GM19452 (cell line): ENCODE data around the gene EDIL3.

ENCODE experiments used
- ATAC-seq: cut with Tn5 transposase; IDR thresholded peaks from one replicate; pipeline ENCODE4 v1.9.1; 2021; ENCODE audit not compliant: unreplicated experiment

The EDIL3 gene

GRCh38 chr5:83972909-83973308, 411.8 kb downstream of the EDIL3 start:
- no peak for ATAC-seq

DNA sequence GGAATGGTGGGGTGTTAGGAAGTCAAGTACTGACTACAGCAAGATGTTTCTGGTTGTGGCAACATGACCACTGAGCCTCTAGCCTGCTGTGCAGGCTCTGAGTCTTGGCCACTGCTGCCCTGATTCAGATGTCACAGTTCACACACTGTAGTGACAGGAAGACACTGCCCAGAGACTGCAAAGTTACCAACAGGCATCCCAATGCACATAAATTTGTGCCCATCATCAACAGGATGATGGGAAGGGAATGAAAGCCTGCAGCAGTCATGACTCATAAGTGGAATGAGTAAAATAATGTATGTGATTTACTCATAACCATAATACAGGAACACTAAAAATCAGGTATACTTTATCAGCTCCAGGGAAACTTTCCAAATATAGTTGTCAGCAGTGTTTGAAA, 412.4 kb downstream of the EDIL3 start:
- ATAC-seq = no peak

DNA sequence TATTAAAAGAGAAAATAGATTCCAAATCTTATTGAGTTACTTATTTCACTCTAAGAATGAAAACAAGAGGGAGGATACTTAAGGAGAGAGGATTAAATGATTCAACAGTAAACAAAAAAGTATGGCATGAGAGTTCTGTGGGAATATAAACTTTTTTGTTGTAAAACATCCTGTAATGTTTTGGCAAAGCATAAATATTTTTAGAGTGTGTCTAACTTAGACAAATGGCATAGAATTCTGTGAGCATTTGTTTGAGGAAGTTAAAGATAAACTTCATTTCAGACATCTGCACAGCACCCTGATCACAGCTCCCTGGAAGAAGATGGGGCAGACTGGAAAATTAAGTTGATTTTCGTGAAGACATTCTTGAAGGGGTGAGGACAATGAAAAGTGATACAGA, 417.3 kb downstream of the EDIL3 start:
- ATAC-seq = no peak

GRCh38 chr5:83965441-83965840, 419.2 kb downstream of the EDIL3 start:
- no peak for ATAC-seq

DNA sequence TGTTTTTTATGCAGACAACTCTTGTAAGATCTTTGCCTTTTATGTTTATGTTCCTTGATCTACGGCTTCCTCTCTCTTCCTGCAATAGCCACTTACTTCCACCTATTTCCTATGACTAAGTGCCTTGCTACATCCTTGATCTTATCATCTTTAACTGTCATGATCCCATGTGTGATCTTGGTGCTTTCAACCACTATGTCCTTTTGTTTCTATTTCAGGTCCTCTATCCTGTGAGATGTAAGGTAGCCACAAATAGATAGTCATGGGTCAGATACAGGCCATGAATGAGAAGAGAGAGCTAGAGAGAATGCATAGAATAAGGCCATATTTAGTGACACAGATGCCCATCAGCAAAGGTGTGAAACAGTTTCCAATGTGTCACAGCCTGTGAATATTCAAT, 420.4 kb downstream of the EDIL3 start:
- no peak for ATAC-seq

DNA sequence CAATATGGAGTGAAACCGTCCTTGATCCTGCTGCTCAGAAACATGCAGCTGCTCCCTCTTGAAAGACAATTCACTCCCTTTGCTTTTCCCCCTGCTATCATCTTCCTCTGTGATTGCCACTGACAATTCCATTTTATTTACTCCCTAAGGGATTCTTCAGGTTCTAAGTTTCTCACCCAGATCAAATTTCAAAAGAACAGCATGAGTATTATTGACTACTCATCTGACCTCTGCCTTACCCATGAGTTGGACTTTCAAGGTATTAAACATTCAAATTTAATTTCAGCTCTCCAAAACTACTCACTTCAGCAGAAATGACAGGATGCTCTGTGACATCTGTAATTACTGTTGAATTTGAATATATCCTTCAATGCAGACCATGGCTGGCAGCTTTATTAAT, 427.5 kb downstream of the EDIL3 start:
- no peak for ATAC-seq

GRCh38 chr5:83956386-83956785, 428.3 kb downstream of the EDIL3 start:
- ATAC-seq = no peak

- no peak for ATAC-seq
These were observed 428.8 kb downstream of the EDIL3 start for GRCh38 chr5:83955916-83956315.

DNA sequence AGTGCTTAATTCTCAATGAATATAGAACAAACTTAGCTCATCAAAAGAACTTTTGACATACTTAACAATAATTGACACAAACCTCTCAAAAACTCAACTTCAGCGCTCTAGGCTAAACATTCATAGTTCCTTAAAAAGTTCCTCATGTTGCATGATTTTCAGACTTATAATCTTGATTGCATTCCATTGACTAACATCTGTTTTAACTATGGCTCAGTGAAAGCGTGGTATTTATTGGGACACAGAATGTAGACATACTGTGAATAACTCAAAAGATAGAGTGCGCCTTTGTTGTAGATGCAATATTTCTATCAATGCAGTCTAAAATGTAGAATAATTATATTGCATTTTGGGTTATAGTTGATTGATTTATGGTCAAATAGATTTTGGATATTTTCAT, 436.9 kb downstream of the EDIL3 start:
- ATAC-seq = no peak

- no peak for ATAC-seq
These were observed 438.2 kb downstream of the EDIL3 start for GRCh38 chr5:83946516-83946915.

DNA sequence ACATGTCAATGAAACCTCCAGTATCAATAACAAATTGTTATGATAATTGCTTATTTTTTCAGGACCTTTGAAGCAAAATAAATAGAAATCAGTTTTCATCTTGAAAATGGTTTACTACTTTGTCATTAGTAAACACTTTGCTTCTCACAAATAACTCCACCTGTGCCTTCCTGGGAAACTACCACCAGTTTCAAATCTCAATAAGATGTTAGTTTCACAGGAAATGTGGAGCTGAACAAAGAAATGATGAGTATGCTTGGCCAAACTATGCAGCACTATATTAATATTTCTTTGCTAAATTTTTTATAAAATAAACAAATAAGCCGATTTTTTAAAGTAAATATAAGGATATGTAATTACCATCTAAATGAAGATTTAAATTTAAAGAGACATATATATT, 442.5 kb downstream of the EDIL3 start:
- no peak for ATAC-seq

GRCh38 chr5:83937837-83938236, 446.8 kb downstream of the EDIL3 start:
- no peak for ATAC-seq

- ATAC-seq = no peak
These were observed 452.7 kb downstream of the EDIL3 start for GRCh38 chr5:83931969-83932368.

DNA sequence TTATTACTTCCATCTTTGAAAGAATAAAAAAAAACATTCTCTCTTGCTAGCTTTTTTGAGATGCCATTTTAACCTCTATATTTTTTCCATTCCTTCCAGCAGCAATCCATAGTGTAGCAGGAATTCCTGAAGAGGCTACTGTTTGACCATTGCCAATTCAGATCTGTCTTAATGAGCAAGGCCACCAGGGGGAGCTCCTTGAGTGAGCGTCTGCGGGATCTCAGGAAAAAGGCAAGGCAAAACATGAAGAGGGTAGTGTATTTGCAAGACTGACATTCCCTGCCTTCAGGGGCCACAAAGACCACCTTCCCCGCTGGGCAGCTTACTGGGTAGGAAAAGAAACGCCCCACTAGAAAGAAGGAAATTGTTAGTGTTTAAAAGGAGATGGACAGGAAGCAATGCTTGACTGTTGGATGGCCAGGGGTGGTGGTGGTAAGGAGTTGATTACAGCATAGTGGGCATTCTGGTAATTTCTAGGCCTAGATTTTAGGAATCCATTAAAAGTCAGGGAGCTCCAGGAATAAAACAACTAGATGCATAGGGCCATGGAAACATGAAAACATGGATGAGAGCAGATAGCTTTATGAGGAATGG, 457.4 kb downstream of the EDIL3 start:
- ATAC-seq = peak; percentile 50

DNA sequence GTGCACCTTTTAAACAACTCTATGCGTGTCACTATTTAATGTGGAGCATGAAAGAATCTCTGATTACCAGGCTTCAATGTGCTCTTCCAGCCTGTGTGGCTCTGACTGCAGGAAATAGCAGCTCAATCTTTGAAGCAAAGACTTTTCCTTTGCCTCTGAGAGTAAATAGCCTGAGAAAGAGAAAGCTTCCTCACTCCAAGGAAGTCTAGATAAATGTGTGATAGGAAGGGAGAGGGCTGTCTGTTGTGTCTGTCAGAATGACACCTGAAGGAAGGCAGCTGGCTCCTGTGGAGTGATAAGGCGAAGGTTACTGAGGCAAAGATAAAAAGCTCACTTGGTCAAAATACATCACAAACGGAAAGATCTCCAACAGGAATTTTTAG, 458.7 kb downstream of the EDIL3 start:
- no peak for ATAC-seq

DNA sequence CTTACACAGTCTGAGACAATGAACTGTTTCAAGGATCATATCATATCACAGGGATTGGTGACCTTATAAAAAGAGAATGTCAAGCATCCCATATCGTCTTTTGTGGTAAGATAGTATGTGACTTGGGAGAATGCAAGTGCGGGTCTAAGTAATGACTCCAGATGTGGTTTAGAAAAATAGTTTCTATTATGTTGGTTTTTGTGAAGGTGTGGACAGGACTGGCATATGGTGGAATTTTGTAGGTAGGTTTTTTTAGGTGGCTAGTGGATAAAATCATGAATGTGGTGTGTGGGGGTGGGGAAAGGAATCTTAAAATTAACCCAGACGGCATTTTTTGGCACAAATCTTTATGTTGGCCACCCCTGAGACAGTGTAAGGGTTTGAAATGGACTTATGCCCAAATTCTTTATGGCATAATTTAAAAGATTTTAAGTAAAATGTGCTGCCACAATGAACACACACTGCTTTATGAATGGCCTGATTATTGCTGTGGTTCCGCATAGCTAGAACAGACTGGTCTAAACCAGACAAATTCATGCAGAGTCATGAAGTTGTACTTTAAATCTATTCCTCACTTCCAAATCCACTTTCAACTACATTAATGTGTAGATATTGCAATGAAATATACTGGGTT, 459.2 kb downstream of the EDIL3 start:
- ATAC-seq = no peak

- ATAC-seq = no peak
These were observed 459.8 kb downstream of the EDIL3 start for GRCh38 chr5:83924891-83925290.

GRCh38 chr5:83924171-83924570, 460.5 kb downstream of the EDIL3 start:
- ATAC-seq = no peak

DNA sequence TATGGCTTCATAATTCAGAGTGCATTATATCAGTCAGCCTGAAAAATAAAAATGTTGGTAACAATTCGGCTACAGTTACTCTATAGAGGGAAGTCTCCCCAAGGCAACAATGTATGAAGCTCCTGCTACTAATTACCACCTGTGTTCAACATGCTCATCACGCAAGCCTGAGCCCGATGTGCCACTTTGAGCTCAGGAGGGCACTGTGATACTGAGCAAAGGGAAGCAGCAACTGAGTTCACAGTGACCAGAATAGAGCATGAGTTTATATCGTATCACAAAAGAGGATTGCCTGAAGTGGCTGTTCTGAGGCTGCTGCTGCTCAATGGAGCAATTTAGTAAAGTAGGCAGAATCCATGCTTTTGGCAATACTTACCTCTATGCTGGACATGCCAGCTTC, 462.0 kb downstream of the EDIL3 start:
- no peak for ATAC-seq

DNA sequence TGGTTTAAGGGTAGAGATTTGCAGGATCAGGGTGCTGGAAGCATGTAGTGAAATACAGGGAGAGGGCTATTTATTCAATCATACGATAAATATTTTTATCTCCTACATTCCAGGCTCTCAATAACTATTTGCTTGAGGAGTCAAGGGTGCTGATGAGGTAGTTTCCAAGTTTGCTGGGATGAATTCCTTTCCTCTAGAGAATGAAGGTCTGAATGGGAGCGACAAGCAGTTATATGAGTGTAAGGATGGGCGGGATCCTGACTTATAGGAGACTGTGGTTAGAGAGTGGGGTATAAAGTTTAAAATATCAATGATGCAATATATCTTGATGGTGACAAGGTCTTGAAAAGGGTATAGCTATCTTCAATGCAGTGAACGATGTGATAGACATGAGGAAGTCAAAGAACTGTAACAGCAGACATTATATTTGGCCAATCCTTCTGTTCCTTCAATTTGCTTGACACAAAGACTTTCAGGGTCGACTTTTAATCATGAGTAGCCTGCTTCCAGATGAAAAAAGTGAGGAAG, 462.9 kb downstream of the EDIL3 start:
- no peak for ATAC-seq

GRCh38 chr5:83919071-83920041, 465.3 kb downstream of the EDIL3 start:
- no peak for ATAC-seq
